ENCODE measurements around the gene PPA1.
"Not testable (repeated sequence)": the region's sequence is repeated elsewhere in the genome, so short reads cannot be mapped to it uniquely, and the experiment has no call there.

PPA1 gene

DNA sequence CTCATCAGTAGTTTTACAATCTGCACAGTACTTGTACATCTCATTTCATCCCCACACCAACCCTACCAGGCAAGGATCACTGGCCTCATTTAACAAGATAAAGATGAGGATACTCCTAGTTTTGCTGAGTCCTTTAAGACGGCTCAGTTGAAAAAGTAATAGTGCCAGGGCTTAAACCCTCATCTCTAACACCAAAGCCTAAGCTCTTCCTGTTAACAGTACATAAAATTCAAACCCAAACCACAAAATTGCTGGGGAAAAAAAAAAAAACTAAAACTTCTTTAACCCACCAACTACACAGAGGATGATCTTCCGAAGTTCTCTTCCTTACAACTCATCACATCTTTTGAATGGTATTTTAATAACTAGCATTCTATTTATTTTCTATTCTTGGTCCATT lies 64.2 kb downstream of the PPA1 start:
- DNase-seq (ENCODE audit: low spot score): no peak

DNA sequence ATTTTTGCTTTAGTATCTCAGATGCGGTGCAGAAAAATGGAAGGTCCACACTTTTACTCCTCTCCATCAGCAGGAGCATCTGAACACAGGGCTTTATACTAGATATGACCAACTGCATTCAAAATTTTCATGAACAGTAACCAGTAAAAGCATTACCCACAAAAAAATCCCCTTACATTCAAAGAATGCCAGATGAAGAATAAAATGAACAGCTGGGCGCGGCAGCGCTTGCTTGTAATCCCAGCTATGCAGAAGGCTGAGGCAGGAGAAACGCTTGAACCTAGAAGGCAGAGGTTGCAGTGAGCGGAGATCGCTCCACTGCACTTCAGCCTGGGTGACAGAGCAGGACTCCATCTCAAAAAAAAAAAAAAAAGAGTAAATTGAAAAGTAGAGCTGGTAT lies 66.0 kb downstream of the PPA1 start:
- no peak for DNase-seq (ENCODE audit: low spot score)

DNA sequence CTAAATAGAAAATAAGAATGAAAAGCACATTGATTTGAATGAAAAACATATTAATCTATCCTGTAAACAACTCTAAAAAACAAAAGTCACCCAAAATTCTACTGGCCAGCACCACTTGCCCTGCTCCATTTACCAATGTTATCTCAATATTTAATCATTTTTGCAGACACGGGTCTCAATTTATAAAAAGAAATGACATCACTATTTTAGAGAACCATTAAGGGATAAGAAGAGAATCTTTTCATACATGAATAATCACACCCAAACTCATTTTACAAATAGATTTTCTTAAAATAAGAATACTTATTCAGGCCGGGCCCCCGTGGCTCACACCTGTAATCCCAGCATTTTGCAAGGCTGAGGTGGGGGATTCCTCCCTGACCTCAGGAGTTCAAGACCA lies 66.8 kb downstream of the PPA1 start:
- no peak for DNase-seq (ENCODE audit: low spot score)

DNA sequence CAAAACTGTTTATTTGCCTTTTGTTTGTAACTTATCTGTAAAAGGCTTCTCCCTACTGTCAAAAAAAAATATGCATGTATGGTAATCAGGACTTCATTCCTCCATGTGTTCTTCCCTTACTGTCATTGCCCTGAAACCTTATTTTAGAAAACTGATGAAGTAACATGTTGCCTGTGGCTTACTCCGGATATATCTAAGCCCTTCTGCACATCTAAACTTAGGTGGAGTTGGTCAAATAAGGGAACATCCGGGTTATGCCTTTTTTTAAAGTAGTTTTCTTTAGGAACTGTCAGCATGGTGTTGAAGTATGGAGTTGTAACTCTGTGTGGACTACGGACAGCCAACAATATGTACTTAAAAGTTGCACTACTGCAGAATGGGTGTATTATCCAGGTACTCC lies 69.1 kb downstream of the PPA1 start:
- DNase-seq (ENCODE audit: low spot score): no peak

DNA sequence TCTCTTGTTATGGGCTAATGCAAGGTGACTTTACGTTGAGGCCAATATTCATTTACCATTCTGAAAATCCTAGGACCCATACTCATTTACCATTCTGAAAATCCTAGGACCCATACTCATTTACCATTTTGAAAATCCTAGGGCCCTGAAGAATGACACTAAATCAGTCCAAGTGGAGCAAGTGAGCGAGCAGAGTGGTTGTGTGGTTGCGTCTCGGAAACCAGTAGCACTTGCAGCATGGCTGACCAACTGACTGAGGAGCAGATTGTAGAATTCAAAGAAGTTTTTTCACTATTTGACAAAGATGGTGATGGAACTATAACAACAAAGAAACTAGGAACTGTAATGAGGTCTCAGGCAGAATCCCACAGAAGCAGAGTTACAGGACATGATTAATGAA lies 69.8 kb downstream of the PPA1 start:
- no peak for DNase-seq (ENCODE audit: low spot score)

DNA sequence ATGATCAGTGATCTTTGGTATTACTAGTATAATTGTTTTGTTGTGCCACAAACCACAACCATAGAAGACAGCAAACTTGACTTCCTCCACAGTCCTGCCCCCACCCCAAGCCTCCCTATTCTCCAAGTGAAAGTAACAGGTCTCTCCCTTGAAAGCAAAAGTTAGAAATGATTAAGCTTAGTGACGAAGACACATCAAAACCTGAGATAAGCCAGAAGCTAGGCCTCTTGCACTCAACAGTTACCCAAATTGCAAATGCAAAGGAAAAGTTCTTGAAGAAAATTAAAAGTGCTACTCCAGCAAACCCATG lies 70.4 kb downstream of the PPA1 start:
- DNase-seq (ENCODE audit: low spot score): no peak

DNA sequence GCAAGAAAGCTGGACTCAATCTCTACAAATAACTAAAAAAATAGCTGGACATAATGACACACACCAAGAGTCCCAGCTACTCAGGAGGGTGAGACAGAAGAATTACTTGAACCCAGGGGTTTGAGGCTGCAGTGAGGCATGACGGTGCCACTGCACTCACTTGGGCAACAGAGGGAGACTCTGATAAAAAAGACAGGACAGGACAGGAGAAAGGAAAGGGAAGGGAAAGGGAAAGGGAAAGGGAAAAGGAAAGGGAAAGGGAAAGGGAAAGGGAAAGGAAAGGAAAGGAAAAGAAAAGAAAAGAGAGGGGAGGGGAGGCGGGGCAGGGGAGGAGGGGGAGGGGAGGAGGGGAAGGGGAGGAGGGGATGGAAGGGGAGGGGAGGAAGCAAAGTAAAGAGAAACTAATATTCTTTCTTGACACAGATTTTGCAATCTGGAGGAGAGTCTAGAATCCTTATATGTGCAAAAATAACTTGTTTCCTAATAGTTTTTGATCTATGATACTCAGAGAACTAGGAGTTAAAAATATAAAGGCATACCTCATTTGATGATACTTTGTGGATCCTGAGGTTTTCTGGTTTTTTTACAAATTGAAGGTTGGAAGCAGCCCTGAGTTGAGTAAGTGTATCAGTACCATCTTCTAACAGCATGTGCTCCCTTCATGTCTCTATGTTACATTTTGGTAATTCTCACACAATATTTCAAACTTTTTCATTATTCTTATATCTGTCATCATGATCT lies 70.9 kb downstream of the PPA1 start:
- DNase-seq (ENCODE audit: low spot score): no peak

DNA sequence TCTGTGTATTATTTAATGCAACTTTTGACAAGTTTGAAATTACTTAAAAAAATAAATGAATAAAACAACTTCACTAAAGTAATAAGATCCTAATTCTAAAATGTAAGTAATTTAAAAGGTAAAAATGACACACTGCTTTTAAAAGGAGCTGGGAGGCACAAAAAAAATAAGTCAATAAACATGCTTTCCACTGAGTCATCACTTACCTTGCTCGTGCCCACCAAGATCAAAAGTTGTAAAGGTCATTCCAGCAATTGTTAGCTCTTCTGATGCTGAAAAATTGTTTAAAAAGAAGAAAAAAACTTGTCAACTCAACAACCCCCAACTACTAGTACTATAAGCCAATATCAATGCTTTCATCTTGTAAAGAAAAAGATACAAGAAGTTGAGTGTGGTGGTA lies 72.4 kb downstream of the PPA1 start:
- DNase-seq (ENCODE audit: low spot score): no peak

DNA sequence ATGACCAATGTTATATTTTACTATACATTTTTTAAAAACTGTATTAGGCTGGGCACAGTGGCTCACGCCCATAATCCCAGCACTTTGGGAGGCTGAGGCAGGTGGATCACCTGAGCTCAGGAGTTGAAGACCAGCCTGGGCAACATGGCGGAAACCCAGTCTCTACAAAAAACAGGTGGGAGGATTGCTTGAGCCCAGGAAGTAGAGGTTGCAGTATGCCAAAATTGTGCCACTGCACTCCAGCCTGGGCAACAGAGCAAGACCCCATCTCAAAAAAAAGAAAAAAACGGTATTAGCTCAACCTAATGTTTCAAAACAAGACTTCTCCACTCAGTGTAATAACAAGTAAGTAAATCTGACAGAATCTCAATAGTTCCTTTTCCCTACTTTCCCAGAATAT lies 73.9 kb downstream of the PPA1 start:
- not testable (repeated sequence) for DNase-seq (ENCODE audit: low spot score)

DNA sequence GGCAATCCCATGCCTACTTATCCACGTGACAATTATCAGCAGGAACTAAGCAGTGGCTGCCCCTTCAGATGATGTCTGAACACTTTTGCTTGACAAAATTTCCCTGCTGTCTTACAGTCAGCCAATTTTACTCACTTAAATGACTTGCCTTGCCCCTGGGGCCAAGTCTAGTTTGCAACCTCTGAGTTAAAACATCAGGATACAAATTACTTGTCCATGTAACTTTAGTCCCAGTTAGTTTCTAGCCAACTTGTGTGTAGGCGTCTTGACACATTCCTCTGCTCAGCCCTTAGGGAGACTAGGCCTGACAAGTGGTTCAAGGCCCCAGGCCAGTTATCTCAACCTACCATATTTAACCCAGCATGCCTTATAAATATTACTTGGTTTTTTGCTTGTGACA lies 75.1 kb downstream of the PPA1 start:
- no peak for DNase-seq (ENCODE audit: low spot score)

DNA sequence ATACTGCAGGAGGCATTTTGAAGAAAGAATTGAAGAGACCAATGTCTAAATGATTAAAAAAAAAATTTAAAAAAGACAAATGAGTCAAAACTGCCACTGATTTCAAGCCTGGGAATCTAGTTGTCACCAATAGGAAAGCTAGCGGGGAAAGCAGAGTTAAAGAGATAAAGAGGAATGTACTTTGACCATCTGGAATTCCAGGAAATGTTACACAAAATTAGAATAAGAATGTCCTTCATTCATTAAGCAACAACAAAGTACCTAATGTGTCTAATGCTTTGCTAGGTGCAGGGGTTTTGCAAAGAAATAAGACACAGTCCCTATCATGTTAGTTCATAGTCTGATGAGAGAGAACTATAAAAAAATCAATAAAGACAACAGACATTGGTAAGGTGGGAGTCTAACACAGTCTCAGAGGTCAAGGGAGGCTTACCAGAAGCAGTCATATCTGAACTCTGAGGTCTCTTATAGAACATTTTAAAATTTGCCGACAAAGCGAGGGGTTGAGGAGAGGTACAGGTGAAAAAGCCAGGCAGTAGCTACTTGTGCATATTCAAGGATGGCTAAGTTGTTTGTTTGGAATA lies 77.9 kb downstream of the PPA1 start:
- DNase-seq (ENCODE audit: low spot score): no peak

Data from COLO829 (cell line).